ENCODE data around the gene HACE1. TPM values are rescaled to one million over a fixed set of nuclear protein-coding genes. Genes with fewer than 3 reads are reported as not detected.

The HACE1 gene
- total and polyA plus RNA-seq, 2 experiments from 2014 or later = 6.9 to 14.5 TPM

GRCh38 chr6:104705095-104705707 lies 154.5 kb downstream of the HACE1 start:
- Histone ChIP-seq H3K4me2 (peak overlapping the region; percentile 10), H3K79me2 (no peaks in the 10 kb centered on the region), H3K4me3 (no peak overlapping the region), H3K27me3 (no peaks in the 10 kb centered on the region), H2AFZ (no peak overlapping the region), H3K9me2 (replicated peaks; ENCODE audit: insufficient read depth) (no peaks in the 10 kb centered on the region), H3K9me3 (ENCODE audit: low read depth) (no peaks in the 10 kb centered on the region), H3K36me3 (replicated peaks; ENCODE audit: insufficient read depth, low read depth) (no peaks in the 10 kb centered on the region), H4K20me1 (ENCODE audit: insufficient read depth, poor library complexity, severe bottlenecking) (no peaks in the 10 kb centered on the region), H3K27ac (peak overlapping the region; percentile 33), H3K4me1 (ENCODE audit: insufficient read depth) (peaks cover 6% of the 10 kb centered on the region)
- 46% methylated on average over 8 of the region's 8 CpGs for WGBS (ENCODE audit: low lambda C conversion rate, missing lambda C conversion rate)
- no peak for DNase-seq (ENCODE audit: low spot score)
- TF ChIP-seq EZH2phosphoT487 (IDR thresholded peaks at IDR 0.05; ENCODE audit: low read depth, severe bottlenecking, unreplicated experiment) (no peak), CTCF (IDR thresholded peaks at IDR 0.05; ENCODE audit: poor library complexity) (no peak), EZH2 (IDR thresholded peaks at IDR 0.05; ENCODE audit: borderline replicate concordance) (no peak)

- Histone ChIP-seq H3K27ac (no peak overlapping the region), H2AFZ (no peak overlapping the region), H3K4me3 (no peak overlapping the region), H4K20me1 (ENCODE audit: insufficient read depth, poor library complexity, severe bottlenecking) (no peaks in the 10 kb centered on the region), H3K4me2 (no peak overlapping the region), H3K27me3 (no peaks in the 10 kb centered on the region), H3K9me3 (ENCODE audit: low read depth) (no peaks in the 10 kb centered on the region), H3K4me1 (ENCODE audit: insufficient read depth) (peaks cover 6% of the 10 kb centered on the region), H3K9me2 (replicated peaks; ENCODE audit: insufficient read depth) (no peaks in the 10 kb centered on the region), H3K36me3 (replicated peaks; ENCODE audit: insufficient read depth, low read depth) (no peaks in the 10 kb centered on the region), H3K79me2 (no peaks in the 10 kb centered on the region)
- DNase-seq (ENCODE audit: low spot score) = no peak
- 63% methylated on average over 3 of the region's 3 CpGs for WGBS (ENCODE audit: low lambda C conversion rate, missing lambda C conversion rate)
- TF ChIP-seq CTCF (IDR thresholded peaks at IDR 0.05; ENCODE audit: poor library complexity) = no peak
- TF ChIP-seq EZH2phosphoT487 (IDR thresholded peaks at IDR 0.05; ENCODE audit: low read depth, severe bottlenecking, unreplicated experiment) = no peak
- no peak for TF ChIP-seq EZH2 (IDR thresholded peaks at IDR 0.05; ENCODE audit: borderline replicate concordance)
Observed at GRCh38 chr6:104704191-104704590, 155.5 kb downstream of the HACE1 start.

GRCh38 chr6:104702126-104702841 lies 157.4 kb downstream of the HACE1 start:
- no peaks in the 10 kb centered on the region for H3K36me3 ChIP-seq (replicated peaks; ENCODE audit: insufficient read depth, low read depth)
- no peak overlapping the region for H3K4me2 ChIP-seq
- H3K4me1 ChIP-seq (ENCODE audit: insufficient read depth) = peaks cover 6% of the 10 kb centered on the region
- TF ChIP-seq CTCF (IDR thresholded peaks at IDR 0.05; ENCODE audit: poor library complexity) (no peak), EZH2phosphoT487 (IDR thresholded peaks at IDR 0.05; ENCODE audit: low read depth, severe bottlenecking, unreplicated experiment) (no peak), EZH2 (IDR thresholded peaks at IDR 0.05; ENCODE audit: borderline replicate concordance) (no peak)
- H2AFZ ChIP-seq = no peak overlapping the region
- DNase-seq (ENCODE audit: low spot score) = no peak
- H4K20me1 ChIP-seq (ENCODE audit: insufficient read depth, poor library complexity, severe bottlenecking) = no peaks in the 10 kb centered on the region
- H3K27ac ChIP-seq = no peak overlapping the region
- WGBS (ENCODE audit: low lambda C conversion rate, missing lambda C conversion rate) = 28% methylated on average over 5 of the region's 5 CpGs
- H3K9me3 ChIP-seq (ENCODE audit: low read depth) = no peaks in the 10 kb centered on the region
- H3K27me3 ChIP-seq = no peaks in the 10 kb centered on the region
- H3K4me3 ChIP-seq = no peak overlapping the region
- H3K79me2 ChIP-seq = no peaks in the 10 kb centered on the region
- H3K9me2 ChIP-seq (replicated peaks; ENCODE audit: insufficient read depth) = no peaks in the 10 kb centered on the region
